ENCODE results near the gene RPL29. TPM values are rescaled to one million over a fixed set of nuclear protein-coding genes. Genes with fewer than 3 reads are reported as not detected.
A peak's percentile ranks its signal among the peaks of the same experiment; 100 is the strongest.
"Not testable (repeated sequence)": the region's sequence is repeated elsewhere in the genome, so short reads cannot be mapped to it uniquely, and the experiment has no call there.

RPL29 gene
- total and polyA plus RNA-seq, 2 experiments from 2014 or later, result 844 to 1,533 TPM

GRCh38 chr3:51997935-51998596 lies 2.4 kb upstream of the RPL29 start:
- Histone ChIP-seq H3K9me3 (ENCODE audit: low read depth) (no peaks in the 10 kb centered on the region), H3K27ac (peak overlapping the region; percentile 34), H3K4me3 (no peak overlapping the region), H3K4me1 (ENCODE audit: low read depth) (peaks cover 12% of the 10 kb centered on the region), H3K27me3 (no peaks in the 10 kb centered on the region), H3K36me3 (peaks cover 9% of the 10 kb centered on the region)
- TF ChIP-seq CTCF (IDR thresholded peaks at IDR 0.05; ENCODE audit: low read depth, low read length), result no peak
- DNase-seq (ENCODE audit: low read depth in 1 of 2, low spot score in 1 of 2), result no peak

GRCh38 chr3:51997172-51997571 lies 1.5 kb upstream of the RPL29 start:
- Histone ChIP-seq H3K4me1 (ENCODE audit: low read depth) (peaks cover 12% of the 10 kb centered on the region), H3K27me3 (no peaks in the 10 kb centered on the region), H3K9me3 (ENCODE audit: low read depth) (no peaks in the 10 kb centered on the region), H3K27ac (no peak overlapping the region), H3K36me3 (peaks cover 15% of the 10 kb centered on the region), H3K4me3 (no peak overlapping the region)
- no peak for DNase-seq (ENCODE audit: low read depth in 1 of 2, low spot score in 1 of 2)
- no peak for TF ChIP-seq CTCF (IDR thresholded peaks at IDR 0.05; ENCODE audit: low read depth, low read length)

GRCh38 chr3:51994530-51994929 lies 1.2 kb downstream of the RPL29 start:
- H3K27me3 ChIP-seq, result no peaks in the 10 kb centered on the region
- no peaks in the 10 kb centered on the region for H3K9me3 ChIP-seq (ENCODE audit: low read depth)
- no peak for TF ChIP-seq CTCF (IDR thresholded peaks at IDR 0.05; ENCODE audit: low read depth, low read length)
- H3K4me3 ChIP-seq, result peak overlapping the region; percentile 80
- H3K4me1 ChIP-seq (ENCODE audit: low read depth), result peaks cover 12% of the 10 kb centered on the region
- DNase-seq (ENCODE audit: low read depth in 1 of 2, low spot score in 1 of 2), result no peak
- H3K27ac ChIP-seq, result peak overlapping the region; percentile 92
- H3K36me3 ChIP-seq, result peaks cover 15% of the 10 kb centered on the region

- Histone ChIP-seq H3K36me3 (peaks cover 15% of the 10 kb centered on the region), H3K4me1 (ENCODE audit: low read depth) (peaks cover 12% of the 10 kb centered on the region)
- not testable (repeated sequence) for H3K9me3 ChIP-seq (ENCODE audit: low read depth); H3K4me3 ChIP-seq; H3K27ac ChIP-seq; H3K27me3 ChIP-seq; DNase-seq (ENCODE audit: low read depth in 1 of 2, low spot score in 1 of 2)
These were observed 2.0 kb downstream of the RPL29 start for GRCh38 chr3:51993657-51994056.

GRCh38 chr3:51992017-51992682 lies 3.5 kb downstream of the RPL29 start:
- TF ChIP-seq CTCF (IDR thresholded peaks at IDR 0.05; ENCODE audit: low read depth, low read length), result no peak
- H3K36me3 ChIP-seq, result peaks cover 15% of the 10 kb centered on the region
- peak overlapping the region; percentile 66 for H3K27ac ChIP-seq
- no peaks in the 10 kb centered on the region for H3K9me3 ChIP-seq (ENCODE audit: low read depth)
- H3K4me1 ChIP-seq (ENCODE audit: low read depth), result peaks cover 9% of the 10 kb centered on the region
- H3K27me3 ChIP-seq, result no peaks in the 10 kb centered on the region
- DNase-seq (ENCODE audit: low read depth in 1 of 2, low spot score in 1 of 2), result no peak
- no peak overlapping the region for H3K4me3 ChIP-seq

GRCh38 chr3:51990501-51990971 lies 5.2 kb downstream of the RPL29 start:
- H3K4me1 ChIP-seq (ENCODE audit: low read depth); H3K9me3 ChIP-seq (ENCODE audit: low read depth); H3K27ac ChIP-seq; H3K27me3 ChIP-seq; DNase-seq (ENCODE audit: low read depth in 1 of 2, low spot score in 1 of 2); H3K4me3 ChIP-seq: not testable (repeated sequence)
- H3K36me3 ChIP-seq, result peaks cover 15% of the 10 kb centered on the region

Data from cardiac muscle cell (in vitro differentiated cells and primary cell).